VCaP (cell line): ENCODE results near the gene GPC3.

ENCODE experiments used
- H3K27ac ChIP-seq: fragments of 450-650 bp; 2 replicates; pipeline ENCODE4 v1.5.1; 2017
- CTCF ChIP-seq: fragments of 450-650 bp; conservative IDR thresholded peaks from 2 replicates; pipeline ENCODE4 v1.5.1; 2017; ENCODE audit warnings: mild to moderate bottlenecking, moderate library complexity

Gene GPC3

GRCh38 chrX:133859860-133860259 is 125.5 kb downstream of the GPC3 start:
- H3K27ac ChIP-seq = no peak overlapping the region
- TF ChIP-seq CTCF = no peak

- H3K27ac ChIP-seq = no peak overlapping the region
- TF ChIP-seq CTCF = no peak
Measured at GRCh38 chrX:133859336-133859735, 126.1 kb downstream of the GPC3 start.

GRCh38 chrX:133857640-133858269 is 127.6 kb downstream of the GPC3 start:
- no peak for TF ChIP-seq CTCF
- H3K27ac ChIP-seq = peak overlapping the region; percentile 21; the same call in 1 of the 2 replicates

- no peak overlapping the region for H3K27ac ChIP-seq
- no peak for TF ChIP-seq CTCF
Measured at GRCh38 chrX:133856819-133857218, 128.6 kb downstream of the GPC3 start.

GRCh38 chrX:133854290-133854689 is 131.1 kb downstream of the GPC3 start:
- H3K27ac ChIP-seq = no peak overlapping the region
- no peak for TF ChIP-seq CTCF

- no peak for TF ChIP-seq CTCF
- H3K27ac ChIP-seq = no peak overlapping the region
Measured at GRCh38 chrX:133852837-133853356, 132.5 kb downstream of the GPC3 start.

GRCh38 chrX:133852401-133852800 is 133.0 kb downstream of the GPC3 start:
- no peak overlapping the region for H3K27ac ChIP-seq
- TF ChIP-seq CTCF = no peak
